Fibroblast of skin of scalp (primary cell): ENCODE results near the gene STK24.

Experiments used
- DNase-seq: peaks from one replicate; pipeline ENCODE4 v3.0.0-alpha.2; 2013

STK24 gene

GRCh38 chr13:98556142-98556816, 20.6 kb downstream of the STK24 start:
- DNase-seq: no peak

- no peak for DNase-seq
These were observed 27.1 kb downstream of the STK24 start for GRCh38 chr13:98549728-98550317.

GRCh38 chr13:98549006-98549727, 27.7 kb downstream of the STK24 start:
- DNase-seq: peak; percentile 82

GRCh38 chr13:98548230-98548629, 28.7 kb downstream of the STK24 start:
- DNase-seq: peak; percentile 41

- DNase-seq: no peak
These were observed 29.5 kb downstream of the STK24 start for GRCh38 chr13:98547455-98547854.

GRCh38 chr13:98546402-98546801, 30.5 kb downstream of the STK24 start:
- DNase-seq: no peak

GRCh38 chr13:98544104-98544710, 32.7 kb downstream of the STK24 start:
- peak; percentile 34 for DNase-seq

- DNase-seq: no peak
These were observed 33.4 kb downstream of the STK24 start for GRCh38 chr13:98543378-98544103.

GRCh38 chr13:98542568-98543377, 34.1 kb downstream of the STK24 start:
- no peak for DNase-seq

- DNase-seq: no peak
These were observed 35.2 kb downstream of the STK24 start for GRCh38 chr13:98541701-98542203.

GRCh38 chr13:98541191-98541590, 35.7 kb downstream of the STK24 start:
- peak; percentile 12 for DNase-seq

- DNase-seq: no peak
These were observed 36.4 kb downstream of the STK24 start for GRCh38 chr13:98540476-98540875.

- peak; percentile 28 for DNase-seq
These were observed 37.2 kb downstream of the STK24 start for GRCh38 chr13:98539666-98540065.

- no peak for DNase-seq
These were observed 38.0 kb downstream of the STK24 start for GRCh38 chr13:98538876-98539275.

- no peak for DNase-seq
These were observed 39.2 kb downstream of the STK24 start for GRCh38 chr13:98537740-98538139.

GRCh38 chr13:98537306-98537705, 39.6 kb downstream of the STK24 start:
- DNase-seq: no peak

GRCh38 chr13:98536729-98537128, 40.2 kb downstream of the STK24 start:
- no peak for DNase-seq

GRCh38 chr13:98535501-98536354, 41.2 kb downstream of the STK24 start:
- DNase-seq: no peak

- no peak for DNase-seq
These were observed 42.1 kb downstream of the STK24 start for GRCh38 chr13:98534821-98535220.

GRCh38 chr13:98533912-98534311, 43.0 kb downstream of the STK24 start:
- no peak for DNase-seq

GRCh38 chr13:98532254-98532653, 44.7 kb downstream of the STK24 start:
- no peak for DNase-seq
